GM06990 (cell line): ENCODE results near the gene SYNE3.
A peak's percentile ranks its signal among the peaks of the same experiment; 100 is the strongest.

Source experiments
- DNase-seq: peaks from one replicate; pipeline ENCODE4 v3.0.0-alpha.2; 2011; ENCODE audit not compliant: insufficient read length; ENCODE audit errors: extremely low read depth
- H3K27me3 ChIP-seq: replicated peaks from 2 replicates; pipeline ENCODE4 v1.6.0; 2011; ENCODE audit warnings: low read length; ENCODE audit not compliant: control insufficient read depth, insufficient read depth
- H3K36me3 ChIP-seq: 2 replicates; pipeline ENCODE4 v1.5.1; 2011; ENCODE audit warnings: low read length; ENCODE audit not compliant: control insufficient read depth, insufficient read depth
- H3K4me3 ChIP-seq: replicated peaks from 2 replicates; pipeline ENCODE4 v1.5.1; 2011; ENCODE audit warnings: low read depth, mild to moderate bottlenecking, control low read depth, low read length
- TF ChIP-seq, protein P1 (sequence below): IDR thresholded peaks from 2 replicates; pipeline ENCODE4 v1.5.1; 2011; ENCODE audit warnings: low read length, control low read depth, mild to moderate bottlenecking, inconsistent platforms; ENCODE audit not compliant: insufficient read depth, poor library complexity, severe bottlenecking

SYNE3 gene, protein sequence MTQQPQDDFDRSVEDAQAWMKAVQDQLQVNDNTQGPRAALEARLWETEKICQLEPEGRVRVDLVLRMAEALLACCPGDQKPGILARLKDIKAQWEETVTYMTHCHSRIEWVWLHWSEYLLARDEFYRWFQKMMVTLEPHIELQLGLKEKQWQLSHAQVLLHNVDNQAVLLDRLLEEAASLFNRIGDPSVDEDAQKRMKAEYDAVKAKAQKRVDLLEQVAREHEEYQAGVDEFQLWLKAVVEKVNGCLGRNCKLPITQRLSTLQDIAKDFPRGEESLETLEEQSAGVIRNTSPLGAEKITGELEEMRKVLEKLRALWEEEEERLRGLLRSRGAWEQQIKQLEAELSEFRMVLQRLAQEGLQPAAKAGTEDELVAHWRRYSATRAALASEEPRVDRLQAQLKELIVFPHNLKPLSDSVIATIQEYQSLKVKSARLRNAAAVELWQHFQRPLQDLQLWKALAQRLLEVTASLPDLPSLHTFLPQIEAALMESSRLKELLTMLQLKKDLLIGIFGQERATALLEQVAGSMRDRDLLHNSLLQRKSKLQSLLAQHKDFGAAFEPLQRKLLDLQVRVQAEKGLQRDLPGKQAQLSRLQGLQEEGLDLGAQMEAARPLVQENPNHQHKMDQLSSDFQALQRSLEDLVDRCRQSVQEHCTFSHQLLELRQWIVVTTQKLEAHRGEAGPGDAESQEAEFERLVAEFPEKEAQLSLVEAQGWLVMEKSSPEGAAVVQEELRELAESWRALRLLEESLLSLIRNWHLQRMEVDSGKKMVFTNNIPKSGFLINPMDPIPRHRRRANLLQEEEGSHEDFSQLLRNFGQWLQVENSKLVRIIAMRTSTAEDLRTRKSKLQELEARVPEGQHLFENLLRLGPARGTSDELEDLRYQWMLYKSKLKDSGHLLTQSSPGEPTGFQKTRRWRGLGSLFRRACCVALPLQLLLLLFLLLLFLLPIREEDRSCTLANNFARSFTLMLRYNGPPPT

DNA sequence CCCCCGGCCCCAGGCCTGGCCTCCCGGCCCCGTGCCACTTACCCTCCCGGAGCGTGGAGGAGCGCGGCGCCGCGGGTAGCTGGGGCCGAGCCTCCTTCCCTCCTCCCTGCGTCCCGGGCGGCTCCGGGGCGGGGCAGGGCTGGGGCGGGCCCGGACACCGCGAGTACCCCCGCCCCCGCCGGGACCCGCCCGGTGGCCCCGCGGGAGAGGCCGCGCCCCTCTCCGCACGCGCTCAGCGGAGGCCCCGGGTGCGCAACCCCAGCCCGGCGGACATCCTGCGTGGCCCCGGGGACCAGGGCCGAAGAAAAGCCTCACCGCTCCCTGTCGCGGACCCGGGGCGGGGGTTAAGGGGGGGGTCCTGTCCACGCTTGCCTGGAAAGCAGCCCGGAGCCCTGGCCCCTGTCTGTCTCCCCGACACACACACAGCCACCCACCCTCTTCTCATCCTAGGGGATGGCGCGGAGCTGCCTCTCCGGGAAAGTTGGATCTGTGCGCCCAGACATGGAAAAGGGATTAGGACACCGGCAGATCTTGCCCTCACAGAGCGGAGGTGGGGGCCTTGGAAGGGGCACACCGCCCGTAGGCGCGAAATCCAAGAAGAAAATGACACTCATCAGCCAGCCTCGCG, at the start of gene SYNE3:
SYNE3 (minus strand) TSS at position 97 of the 628 bp plus-strand sequence. CDS start 40,829 bp downstream, outside the sequence.
- Histone ChIP-seq H3K27me3 (no peaks in the 10 kb centered on the region), H3K36me3 (no peaks in the 10 kb centered on the region; the same call in none of the 2 replicates), H3K4me3 (peak within 1 kb of the TSS; percentile 75)
- peak; percentile 80 for DNase-seq
- TF ChIP-seq, protein P1, sequence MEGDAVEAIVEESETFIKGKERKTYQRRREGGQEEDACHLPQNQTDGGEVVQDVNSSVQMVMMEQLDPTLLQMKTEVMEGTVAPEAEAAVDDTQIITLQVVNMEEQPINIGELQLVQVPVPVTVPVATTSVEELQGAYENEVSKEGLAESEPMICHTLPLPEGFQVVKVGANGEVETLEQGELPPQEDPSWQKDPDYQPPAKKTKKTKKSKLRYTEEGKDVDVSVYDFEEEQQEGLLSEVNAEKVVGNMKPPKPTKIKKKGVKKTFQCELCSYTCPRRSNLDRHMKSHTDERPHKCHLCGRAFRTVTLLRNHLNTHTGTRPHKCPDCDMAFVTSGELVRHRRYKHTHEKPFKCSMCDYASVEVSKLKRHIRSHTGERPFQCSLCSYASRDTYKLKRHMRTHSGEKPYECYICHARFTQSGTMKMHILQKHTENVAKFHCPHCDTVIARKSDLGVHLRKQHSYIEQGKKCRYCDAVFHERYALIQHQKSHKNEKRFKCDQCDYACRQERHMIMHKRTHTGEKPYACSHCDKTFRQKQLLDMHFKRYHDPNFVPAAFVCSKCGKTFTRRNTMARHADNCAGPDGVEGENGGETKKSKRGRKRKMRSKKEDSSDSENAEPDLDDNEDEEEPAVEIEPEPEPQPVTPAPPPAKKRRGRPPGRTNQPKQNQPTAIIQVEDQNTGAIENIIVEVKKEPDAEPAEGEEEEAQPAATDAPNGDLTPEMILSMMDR, result no peak

DNA sequence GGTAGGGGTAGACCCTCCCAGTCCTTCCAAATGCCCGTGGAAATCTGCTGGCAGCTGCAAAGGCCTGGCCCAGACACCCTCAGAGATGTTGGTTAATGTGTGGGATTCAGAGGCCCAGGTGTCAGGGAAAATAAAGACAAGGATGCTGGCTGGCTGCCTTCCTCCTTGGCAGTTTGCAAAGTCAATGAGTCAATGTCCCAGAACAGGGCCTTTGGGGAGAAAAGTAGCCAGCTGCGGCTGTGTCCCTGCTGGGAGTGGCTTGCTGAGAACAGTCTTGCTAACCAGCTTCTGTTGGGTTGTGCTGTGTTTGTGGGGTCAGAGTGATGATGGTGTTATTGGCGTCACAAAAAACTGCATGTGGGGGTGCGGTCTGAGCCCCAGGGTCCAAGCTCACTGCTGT, 47.6 kb upstream of the SYNE3 start:
- H3K36me3 ChIP-seq, result no peaks in the 10 kb centered on the region
- DNase-seq, result no peak
- no peaks in the 10 kb centered on the region for H3K27me3 ChIP-seq
- TF ChIP-seq, protein P1, result no peak
- H3K4me3 ChIP-seq, result no peak overlapping the region

DNA sequence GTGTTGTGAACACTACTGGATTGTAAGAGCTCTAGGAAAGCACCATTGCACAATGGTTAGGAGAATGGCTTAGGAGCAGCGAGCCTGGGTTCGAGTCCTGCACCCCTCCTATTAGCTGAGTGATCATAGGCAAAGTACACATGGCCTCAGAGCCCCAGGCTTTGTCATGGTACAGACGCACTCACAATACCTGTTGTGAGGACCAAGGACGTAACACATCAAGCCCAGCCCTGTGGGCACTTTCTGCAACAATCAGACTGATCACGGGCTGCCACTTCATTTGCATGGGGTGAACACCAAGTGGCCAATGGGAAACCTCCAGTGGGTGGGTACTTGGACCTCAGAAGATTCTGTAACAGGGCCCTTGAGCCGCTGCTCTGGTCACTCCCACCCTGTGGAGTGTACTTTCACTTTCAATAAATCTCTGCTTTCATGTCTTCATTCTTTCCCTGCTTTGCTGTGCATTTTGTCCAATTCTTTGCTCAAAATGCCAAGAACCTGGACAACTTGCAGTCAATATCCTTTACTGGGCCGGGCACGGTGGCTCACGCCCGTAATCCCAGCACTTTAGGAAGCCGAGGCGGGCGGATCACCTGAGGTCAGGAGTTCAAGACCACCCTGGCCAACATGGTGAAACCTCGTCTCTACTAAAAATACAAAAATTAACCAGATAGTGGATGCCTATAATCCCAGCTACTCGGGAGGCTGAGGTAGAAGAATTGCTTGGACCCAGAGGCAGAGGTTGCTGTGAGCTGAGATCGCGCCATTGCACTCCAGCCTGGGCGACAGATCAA, 46.6 kb upstream of the SYNE3 start:
- no peak overlapping the region for H3K4me3 ChIP-seq
- TF ChIP-seq, protein P1, result no peak
- no peaks in the 10 kb centered on the region for H3K27me3 ChIP-seq
- no peak for DNase-seq
- H3K36me3 ChIP-seq, result no peaks in the 10 kb centered on the region

DNA sequence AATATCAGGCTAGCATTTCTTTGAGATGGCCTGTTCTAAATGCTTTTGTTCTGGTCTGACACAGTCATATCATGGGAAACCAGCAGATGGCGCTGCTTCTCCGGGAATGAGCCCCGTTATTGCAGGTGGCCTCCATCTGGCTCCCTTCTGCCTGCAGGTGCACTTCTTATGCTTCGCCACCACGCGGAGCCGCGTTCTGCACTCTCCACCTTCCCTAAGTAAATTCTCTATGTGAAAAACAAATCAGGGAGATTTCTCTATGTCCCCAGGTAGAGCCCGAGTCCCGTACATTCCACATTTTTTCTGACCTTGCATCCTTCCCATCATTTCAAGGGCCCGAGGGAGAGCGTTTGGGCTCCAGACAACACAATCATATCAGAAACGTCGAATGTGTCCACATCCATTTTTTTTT, 44.6 kb upstream of the SYNE3 start:
- Histone ChIP-seq H3K36me3 (no peaks in the 10 kb centered on the region), H3K27me3 (no peaks in the 10 kb centered on the region), H3K4me3 (no peak overlapping the region)
- TF ChIP-seq, protein P1, result peak; percentile 99
- peak; percentile 55 for DNase-seq

DNA sequence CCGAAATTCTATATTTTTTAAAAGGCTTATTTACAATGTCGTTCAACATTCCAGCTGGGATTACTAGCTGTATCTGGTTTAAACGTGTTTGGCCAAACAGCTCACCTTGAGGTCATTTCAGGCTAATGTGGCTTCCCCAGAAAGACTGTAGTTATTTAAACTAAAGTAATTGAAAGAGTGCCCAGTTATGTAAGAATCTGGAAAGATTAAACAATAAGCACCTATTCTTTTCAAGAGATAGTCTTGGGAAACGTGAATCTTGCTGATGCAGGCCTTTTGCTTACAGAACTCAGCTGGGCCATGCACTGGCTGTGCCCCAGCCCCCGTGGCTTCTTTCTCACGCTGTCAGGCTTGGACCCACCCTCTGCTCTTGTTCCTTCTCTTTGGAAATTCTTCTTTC, 42.8 kb upstream of the SYNE3 start:
- TF ChIP-seq, protein P1, result no peak

More for the DNA sequence above, 42.8 kb upstream of the SYNE3 start:
- no peak for DNase-seq
- Histone ChIP-seq H3K4me3 (no peak overlapping the region), H3K36me3 (no peaks in the 10 kb centered on the region), H3K27me3 (no peaks in the 10 kb centered on the region)
